Heart right ventricle (tissue), 16 donors: ENCODE results near the gene COL5A1. TPM values are rescaled to one million over a fixed set of nuclear protein-coding genes. Genes with fewer than 3 reads are reported as not detected.

Source experiments
- ATAC-seq, 8 donors: fragments of 200-7000 bp; cut with Tn5 transposase; one replicate each; pipeline ENCODE4 v1.9.1; 2020; ENCODE audit warnings: mild to moderate bottlenecking in 8 of 8, moderate library complexity in 8 of 8, moderate number of reproducible peaks in 1 of 8
- DNase-seq, 2 donors: peaks; one replicate each; pipeline ENCODE4 v3.0.0-alpha.2; 2020
- H3K27ac ChIP-seq, 10 donors: fragments of 200-600 bp; sonication (generic) in 2 of 10; one replicate each; pipeline versions ENCODE4 v1.5.0 to v1.8.0; 2020 to 2022; ENCODE audit warnings: mild to moderate bottlenecking in 3 of 10
- H3K27me3 ChIP-seq, 7 donors: fragments of 200-600 bp; one replicate each; pipeline ENCODE4 v1.8.0; 2021 to 2022; ENCODE audit warnings: mild to moderate bottlenecking in 2 of 7
- H3K36me3 ChIP-seq, 9 donors: fragments of 200-600 bp; sonication (generic) in 1 of 9; one replicate each; pipeline versions ENCODE4 v1.5.0 to v1.8.0; 2020 to 2022; ENCODE audit warnings: mild to moderate bottlenecking in 2 of 9
- H3K4me1 ChIP-seq, 9 donors: fragments of 200-600 bp; sonication (generic) in 1 of 9; one replicate each; pipeline versions ENCODE4 v1.5.0 to v1.8.0; 2020 to 2022; ENCODE audit warnings: mild to moderate bottlenecking in 4 of 9
- H3K4me3 ChIP-seq, 10 donors: fragments of 200-600 bp; sonication (generic) in 2 of 10; one replicate each; pipeline versions ENCODE4 v1.5.0 to v1.8.0; 2020 to 2022; ENCODE audit warnings: mild to moderate bottlenecking in 7 of 10, moderate library complexity in 2 of 10
- H3K9me3 ChIP-seq, 11 donors: fragments of 200-600 bp in 10 of 11; sonication (generic) in 2 of 11; one replicate each; pipeline versions ENCODE4 v1.5.0 to v1.8.0; 2013 to 2022; ENCODE audit warnings: mild to moderate bottlenecking in 2 of 11, control low read depth in 1 of 11, moderate library complexity in 1 of 11
- WGBS, 2 donors: extraction: QIAGEN DNeasy Blood & Tissue Kit; methylation state at CpG; one replicate each; pipeline ENCODE4 v1.1.7; 2013; ENCODE audit warnings: inconsistent platforms in 1 of 2; 5-methylcytosine and 5-hydroxymethylcytosine counted together
- intact Hi-C, 10 donors: fragments of 100-400 bp; cut with DNase I; formaldehyde crosslinking; loops; one replicate each; pipeline versions ENCODE4 v1.11.1 to v1.14.2; 2022
- polyA plus RNA-seq, 2 donors: library from polyadenylated mRNA; stranded (reverse); fragments of 200-250 nt; gene quantifications; one replicate each; pipeline ENCODE4 v1.2.3, GENCODE V29; 2013
- total RNA-seq, 10 donors: library from RNA; stranded (reverse); fragmentation: NEBNext Ultra II Directional in 3 of 10; extraction: Animal tissue kit (Norgen Biotek cat#: 25700) in 3 of 10; gene quantifications; one replicate each; pipeline versions ENCODE4 v1.2.1 to v1.2.4, GENCODE V29; 2021 to 2023
- TF ChIP-seq, protein P1 (sequence below), 9 donors: fragments of 200-600 bp; sonication (generic) in 2 of 9; IDR thresholded peaks; one replicate each; pipeline versions ENCODE4 v1.5.0 to v1.8.0; 2021 to 2022; ENCODE audit warnings: antibody characterized with exemption in 9 of 9, mild to moderate bottlenecking in 5 of 9, moderate library complexity in 1 of 9
- donor health status: Arrhythmogenic right ventricular cardiomyopathy.
- donor health status: ischemic (EF 13 %, LVEDD 7.1; RV severe dilation, severe dysfunction).
- donor health status: healthy with polysubstance abuse.
- donor health status: DM: no; HTN: yes; CAD: no.
- donor health status: DM: no; HTN: no; CAD: no.
- donor health status: ischemic (EF 25% LVEDD 6.9; RV normal size, moderate dysfunction).
- donor health status: ischemic (EF 25% LVEDD 5.7; RV mildly dilated, moderate dysfunction).
- donor health status: healthy.
- donor health status: DM: yes; HTN: yes; CAD: no.
- donor health status: Ischemic cardiomyopathy.
- donor health status: ischemic (EF 35%, LVEDD 5.7; RV mildly dilated, moderate dysfunction).
- donor health status: nonischemic (EF 11% LVEDD 7.7; RV severe dilation, severe dysfunction).
- donor health status: DM: yes; HTN: yes; CAD: no.
- donor health status: PGD.
- donor health status: ischemic (EF 29% LVEDD 5.4; RV normal size, mild dysfunction).
- donor health status: nonischemic (EF 23%, LVEDD 6.1; RV moderate dilation, normal function).

The COL5A1 gene
- total and polyA plus RNA-seq, 12 donors: 8.1 to 60.0 (median 13.3) TPM

DNA sequence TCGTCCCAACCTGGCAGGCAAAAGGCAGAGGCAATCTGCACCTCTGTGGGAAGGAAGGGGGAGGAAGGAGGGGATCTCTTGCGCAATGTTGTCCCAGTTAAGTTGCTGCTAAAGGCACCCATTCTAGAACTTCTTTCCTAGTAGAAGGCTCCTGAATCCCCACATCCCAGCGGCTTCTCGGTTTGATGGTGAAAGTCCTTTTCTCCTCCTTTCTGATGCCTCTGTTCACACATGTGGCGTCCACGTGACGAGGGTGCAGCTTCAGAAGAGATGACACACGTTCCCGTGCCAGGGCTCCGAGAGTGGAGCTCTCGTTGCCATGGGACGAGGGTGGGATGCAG is 142.1 kb downstream of the COL5A1 start:
- DNase-seq (no peak), ATAC-seq (peak in 3 of 8 donors; percentile 20 to 43 (median 22))
- Histone ChIP-seq H3K4me3 (no peak overlapping the region), H3K9me3 (no peaks in the 10 kb centered on the region), H3K4me1 (peaks cover 1 to 47% (median 37%) of the 10 kb centered on the region in 9 donors), H3K27ac (no peak overlapping the region), H3K27me3 (no peaks in the 10 kb centered on the region), H3K36me3 (peaks cover 0 to 34% (median 0%) of the 10 kb centered on the region in 9 donors)
- intact Hi-C loops: loop anchor here in 5 of 10 donors (1.0 to 10.0 kb wide), 4 partner anchors 111 to 301 kb away; partner anchors contain the start of gene OLFM1 (in 1 of the 5)
- 71 to 86% methylated on average over 12 of the region's 12 CpGs for WGBS, 2 donors
- TF ChIP-seq, protein P1, sequence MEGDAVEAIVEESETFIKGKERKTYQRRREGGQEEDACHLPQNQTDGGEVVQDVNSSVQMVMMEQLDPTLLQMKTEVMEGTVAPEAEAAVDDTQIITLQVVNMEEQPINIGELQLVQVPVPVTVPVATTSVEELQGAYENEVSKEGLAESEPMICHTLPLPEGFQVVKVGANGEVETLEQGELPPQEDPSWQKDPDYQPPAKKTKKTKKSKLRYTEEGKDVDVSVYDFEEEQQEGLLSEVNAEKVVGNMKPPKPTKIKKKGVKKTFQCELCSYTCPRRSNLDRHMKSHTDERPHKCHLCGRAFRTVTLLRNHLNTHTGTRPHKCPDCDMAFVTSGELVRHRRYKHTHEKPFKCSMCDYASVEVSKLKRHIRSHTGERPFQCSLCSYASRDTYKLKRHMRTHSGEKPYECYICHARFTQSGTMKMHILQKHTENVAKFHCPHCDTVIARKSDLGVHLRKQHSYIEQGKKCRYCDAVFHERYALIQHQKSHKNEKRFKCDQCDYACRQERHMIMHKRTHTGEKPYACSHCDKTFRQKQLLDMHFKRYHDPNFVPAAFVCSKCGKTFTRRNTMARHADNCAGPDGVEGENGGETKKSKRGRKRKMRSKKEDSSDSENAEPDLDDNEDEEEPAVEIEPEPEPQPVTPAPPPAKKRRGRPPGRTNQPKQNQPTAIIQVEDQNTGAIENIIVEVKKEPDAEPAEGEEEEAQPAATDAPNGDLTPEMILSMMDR (IDR thresholded peaks at IDR 0.05): no peak

DNA sequence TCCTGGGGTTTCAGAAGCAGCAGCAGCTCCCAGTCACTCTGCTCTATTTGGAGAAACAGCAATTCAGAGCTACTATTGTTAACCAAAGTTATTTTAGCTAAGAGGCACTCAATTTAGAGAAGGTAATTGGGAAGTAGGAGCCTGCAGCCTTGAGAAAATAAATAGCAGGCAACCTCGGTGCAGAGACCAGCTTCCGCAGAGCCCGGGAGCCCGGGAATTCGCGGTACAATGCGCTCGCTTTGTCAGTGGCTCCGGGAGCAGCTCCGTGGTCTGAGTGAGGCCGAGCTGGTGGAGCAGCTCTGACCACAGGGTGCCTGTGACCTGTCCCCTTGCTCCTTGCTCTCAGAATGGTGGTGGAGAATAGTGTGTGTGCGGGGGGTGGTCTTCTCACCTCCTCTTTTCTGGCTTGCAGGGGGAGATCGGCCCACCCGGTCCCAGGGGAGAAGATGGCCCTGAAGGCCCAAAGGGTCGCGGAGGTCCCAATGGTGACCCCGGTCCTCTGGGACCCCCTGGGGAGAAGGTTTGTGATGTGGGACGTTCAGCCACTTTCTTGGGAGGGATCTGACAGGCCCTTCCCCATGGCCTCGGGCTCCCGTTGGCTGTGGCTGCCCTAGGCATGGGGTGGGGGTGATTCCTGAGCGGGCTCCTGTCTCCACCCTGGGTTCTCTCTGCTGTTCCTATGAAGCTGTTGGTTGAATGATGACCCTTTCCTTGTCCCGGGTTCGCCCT is 143.1 kb downstream of the COL5A1 start:
- Histone ChIP-seq H3K9me3 (no peaks in the 10 kb centered on the region), H3K4me1 (peaks cover 3 to 46% (median 40%) of the 10 kb centered on the region in 9 donors), H3K27ac (peak overlapping the region in 5 of 10 donors; percentile 29 to 44 (median 34)), H3K4me3 (no peak overlapping the region), H3K27me3 (no peaks in the 10 kb centered on the region), H3K36me3 (peaks cover 0 to 30% (median 0%) of the 10 kb centered on the region in 9 donors)
- DNase-seq (no peak), ATAC-seq (peak in 2 of 8 donors; percentile 6 to 11)
- intact Hi-C loops: loop anchor here in 4 of 10 donors (5.0 to 10.0 kb wide), 3 partner anchors 110 to 300 kb away; partner anchors contain the start of gene OLFM1 (in 1 of the 4)
- TF ChIP-seq, protein P1 (IDR thresholded peaks at IDR 0.05): no peak
- WGBS, 2 donors: 72 to 83% methylated on average over 22 to 23 of the region's 23 CpGs

DNA sequence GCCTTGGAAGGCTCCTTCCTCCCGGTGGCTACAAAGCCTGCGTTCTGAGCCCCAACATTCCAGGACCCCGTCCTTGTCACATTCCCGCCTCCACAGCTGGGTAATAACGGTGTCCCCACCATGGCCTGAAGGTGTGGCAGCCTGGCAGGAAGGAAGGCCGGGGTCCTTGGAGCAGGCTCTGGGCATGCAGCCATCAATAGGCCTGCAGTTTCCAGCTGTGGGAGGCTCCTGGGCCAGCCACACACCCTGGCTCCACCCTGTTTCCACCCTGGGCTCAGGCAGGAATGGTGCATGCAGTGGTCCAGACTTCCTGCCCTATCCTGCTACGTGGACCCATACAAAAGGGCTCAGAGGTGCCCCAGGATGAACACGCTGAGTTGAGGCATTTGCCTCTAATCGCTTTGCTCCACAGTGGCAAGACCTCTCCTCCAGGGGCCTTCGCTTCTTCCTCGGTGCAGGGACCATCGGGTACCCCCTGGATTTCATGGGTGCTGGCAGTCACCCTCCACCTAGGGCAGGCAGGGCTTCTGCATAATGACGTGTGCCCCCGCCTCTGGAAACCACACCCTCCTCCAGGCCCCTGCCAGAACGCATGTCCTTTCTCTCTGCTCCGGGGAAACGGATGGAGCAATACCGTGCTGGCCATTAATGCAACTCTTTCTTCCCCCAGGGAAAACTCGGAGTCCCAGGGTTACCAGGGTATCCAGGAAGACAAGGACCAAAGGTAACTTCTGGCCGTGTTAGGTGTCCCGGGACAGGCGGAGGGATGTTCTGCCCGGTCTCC is 143.9 kb downstream of the COL5A1 start:
- peaks cover 0 to 28% (median 0%) of the 10 kb centered on the region in 9 donors for H3K36me3 ChIP-seq
- H3K4me1 ChIP-seq: peaks cover 3 to 47% (median 42%) of the 10 kb centered on the region in 9 donors
- H3K27me3 ChIP-seq: no peaks in the 10 kb centered on the region
- H3K4me3 ChIP-seq: no peak overlapping the region
- DNase-seq: peak; percentile 45 to 64
- peak; percentile 49 to 83 (median 75) for ATAC-seq
- peak overlapping the region in 5 of 10 donors; percentile 29 to 44 (median 34) for H3K27ac ChIP-seq
- intact Hi-C loops: loop anchor here in 3 of 10 donors (10.0 kb wide), 2 partner anchors 109 to 299 kb away; partner anchors contain the start of gene OLFM1 (in 1 of the 3)
- WGBS, 2 donors: 59 to 62% methylated on average over 23 of the region's 23 CpGs
- TF ChIP-seq, protein P1 (IDR thresholded peaks at IDR 0.05): no peak
- no peaks in the 10 kb centered on the region for H3K9me3 ChIP-seq
